Testis (tissue), 2 donors: ENCODE data around the gene RIC8B.

Experiments
- POLR2A ChIP-seq: fragments of 450-650 bp; IDR thresholded peaks from one replicate; pipeline ENCODE4 v1.6.1; 2017; ENCODE audit warnings: antibody characterized with exemption, mild to moderate bottlenecking, moderate library complexity
- TF ChIP-seq, protein P1 (sequence below), 3 experiments: fragments of 450-650 bp in 2 of 3; fragments of 200-600 bp in 1 of 3; sonication (generic) in 1 of 3; IDR thresholded peaks; one replicate each; pipeline ENCODE4 v1.5.1; 2016 to 2019; ENCODE audit warnings: antibody characterized with exemption in 3 of 3, mild to moderate bottlenecking in 2 of 3, moderate library complexity in 1 of 3

DNA sequence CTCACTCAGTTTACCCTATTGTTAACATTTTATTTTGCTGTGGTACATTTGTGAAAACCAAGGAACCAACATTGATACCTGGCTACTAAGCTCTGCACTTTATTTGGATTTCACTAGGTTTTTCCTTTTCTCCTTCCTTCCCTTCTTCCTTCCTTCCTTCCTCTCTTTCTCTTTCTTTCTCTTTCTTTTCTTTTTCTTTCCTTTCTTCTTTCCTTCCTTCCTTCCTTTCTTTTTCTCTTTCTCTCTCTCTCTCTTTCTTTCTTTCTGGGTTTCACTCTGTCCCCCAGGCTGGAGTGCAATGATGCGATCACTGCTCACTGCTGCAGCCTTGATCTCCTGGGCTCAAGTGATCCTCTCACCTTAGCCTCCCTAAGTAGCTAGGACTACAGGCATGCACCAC lies 152.2 kb downstream of the RIC8B start:
- TF ChIP-seq, protein P1, sequence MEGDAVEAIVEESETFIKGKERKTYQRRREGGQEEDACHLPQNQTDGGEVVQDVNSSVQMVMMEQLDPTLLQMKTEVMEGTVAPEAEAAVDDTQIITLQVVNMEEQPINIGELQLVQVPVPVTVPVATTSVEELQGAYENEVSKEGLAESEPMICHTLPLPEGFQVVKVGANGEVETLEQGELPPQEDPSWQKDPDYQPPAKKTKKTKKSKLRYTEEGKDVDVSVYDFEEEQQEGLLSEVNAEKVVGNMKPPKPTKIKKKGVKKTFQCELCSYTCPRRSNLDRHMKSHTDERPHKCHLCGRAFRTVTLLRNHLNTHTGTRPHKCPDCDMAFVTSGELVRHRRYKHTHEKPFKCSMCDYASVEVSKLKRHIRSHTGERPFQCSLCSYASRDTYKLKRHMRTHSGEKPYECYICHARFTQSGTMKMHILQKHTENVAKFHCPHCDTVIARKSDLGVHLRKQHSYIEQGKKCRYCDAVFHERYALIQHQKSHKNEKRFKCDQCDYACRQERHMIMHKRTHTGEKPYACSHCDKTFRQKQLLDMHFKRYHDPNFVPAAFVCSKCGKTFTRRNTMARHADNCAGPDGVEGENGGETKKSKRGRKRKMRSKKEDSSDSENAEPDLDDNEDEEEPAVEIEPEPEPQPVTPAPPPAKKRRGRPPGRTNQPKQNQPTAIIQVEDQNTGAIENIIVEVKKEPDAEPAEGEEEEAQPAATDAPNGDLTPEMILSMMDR (IDR thresholded peaks at IDR 0.05) = no peak
- no peak for TF ChIP-seq POLR2A
